ENCODE measurements around the gene C1orf216. TPM values are rescaled to one million over a fixed set of nuclear protein-coding genes. Genes with fewer than 3 reads are reported as not detected.

Gene C1orf216
- total and polyA plus RNA-seq, 2 of the 4 experiments (the other 2 are of a cell fraction): 13.4 to 16.7 TPM

DNA sequence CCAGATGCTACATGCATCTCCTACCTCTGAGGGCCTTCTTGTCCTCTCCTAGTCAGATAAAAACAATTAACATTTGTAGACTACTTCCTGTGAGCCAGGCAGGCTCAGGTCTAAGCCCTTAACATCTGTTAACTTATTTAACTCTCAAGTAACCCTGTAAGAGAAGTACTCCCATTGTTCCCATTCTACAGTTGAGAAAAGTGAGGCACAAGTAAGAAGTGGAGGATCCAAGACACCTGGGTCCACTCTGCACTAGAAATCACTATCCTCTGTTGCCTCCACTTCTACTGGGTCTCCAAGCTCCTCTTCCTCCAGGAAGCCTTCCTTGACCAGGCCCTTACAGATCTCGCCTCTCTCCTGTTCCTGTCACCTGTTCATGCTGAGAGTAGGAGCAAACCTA is 9.7 kb downstream of the C1orf216 start:
- TF ChIP-seq RCOR1 (IDR thresholded peaks at IDR 0.05; ENCODE audit: insufficient replicate concordance, low read length) (no peak), SMC3 (IDR thresholded peaks at IDR 0.05; ENCODE audit: low read depth, low read length) (no peak), BHLHE40 (IDR thresholded peaks at IDR 0.05; ENCODE audit: low read depth, low read length) (no peak), RFX5 (IDR thresholded peaks at IDR 0.05; ENCODE audit: low read depth, low read length) (no peak), POLR2A (IDR thresholded peaks at IDR 0.05; ENCODE audit: low read depth, low read length) (no peak), RAD21 (IDR thresholded peaks at IDR 0.05; ENCODE audit: low read length) (no peak), CHD1 (IDR thresholded peaks at IDR 0.05; ENCODE audit: low read depth, low read length) (no peak), NFE2L2 (IDR thresholded peaks at IDR 0.05; ENCODE audit: low read depth, low read length) (no peak), MAZ (IDR thresholded peaks at IDR 0.05; ENCODE audit: borderline replicate concordance, low read depth, low read length) (no peak), FOS (IDR thresholded peaks at IDR 0.05; ENCODE audit: low read depth, low read length) (no peak), MXI1 (IDR thresholded peaks at IDR 0.05; ENCODE audit: borderline replicate concordance, low read depth, low read length) (no peak), CEBPB (IDR thresholded peaks at IDR 0.05; ENCODE audit: low read depth, low read length) (no peak), MAFK (IDR thresholded peaks at IDR 0.05; ENCODE audit: low read depth, low read length) (no peak)
- TF ChIP-seq, protein P1, sequence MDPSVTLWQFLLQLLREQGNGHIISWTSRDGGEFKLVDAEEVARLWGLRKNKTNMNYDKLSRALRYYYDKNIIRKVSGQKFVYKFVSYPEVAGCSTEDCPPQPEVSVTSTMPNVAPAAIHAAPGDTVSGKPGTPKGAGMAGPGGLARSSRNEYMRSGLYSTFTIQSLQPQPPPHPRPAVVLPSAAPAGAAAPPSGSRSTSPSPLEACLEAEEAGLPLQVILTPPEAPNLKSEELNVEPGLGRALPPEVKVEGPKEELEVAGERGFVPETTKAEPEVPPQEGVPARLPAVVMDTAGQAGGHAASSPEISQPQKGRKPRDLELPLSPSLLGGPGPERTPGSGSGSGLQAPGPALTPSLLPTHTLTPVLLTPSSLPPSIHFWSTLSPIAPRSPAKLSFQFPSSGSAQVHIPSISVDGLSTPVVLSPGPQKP (IDR thresholded peaks at IDR 0.05; ENCODE audit: borderline replicate concordance, low read depth, low read length): no peak
- TF ChIP-seq, protein P2, sequence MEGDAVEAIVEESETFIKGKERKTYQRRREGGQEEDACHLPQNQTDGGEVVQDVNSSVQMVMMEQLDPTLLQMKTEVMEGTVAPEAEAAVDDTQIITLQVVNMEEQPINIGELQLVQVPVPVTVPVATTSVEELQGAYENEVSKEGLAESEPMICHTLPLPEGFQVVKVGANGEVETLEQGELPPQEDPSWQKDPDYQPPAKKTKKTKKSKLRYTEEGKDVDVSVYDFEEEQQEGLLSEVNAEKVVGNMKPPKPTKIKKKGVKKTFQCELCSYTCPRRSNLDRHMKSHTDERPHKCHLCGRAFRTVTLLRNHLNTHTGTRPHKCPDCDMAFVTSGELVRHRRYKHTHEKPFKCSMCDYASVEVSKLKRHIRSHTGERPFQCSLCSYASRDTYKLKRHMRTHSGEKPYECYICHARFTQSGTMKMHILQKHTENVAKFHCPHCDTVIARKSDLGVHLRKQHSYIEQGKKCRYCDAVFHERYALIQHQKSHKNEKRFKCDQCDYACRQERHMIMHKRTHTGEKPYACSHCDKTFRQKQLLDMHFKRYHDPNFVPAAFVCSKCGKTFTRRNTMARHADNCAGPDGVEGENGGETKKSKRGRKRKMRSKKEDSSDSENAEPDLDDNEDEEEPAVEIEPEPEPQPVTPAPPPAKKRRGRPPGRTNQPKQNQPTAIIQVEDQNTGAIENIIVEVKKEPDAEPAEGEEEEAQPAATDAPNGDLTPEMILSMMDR (conservative IDR thresholded peaks at IDR 0.05; ENCODE audit: low read depth, low read length): no peak
- TF ChIP-seq, protein P3, sequence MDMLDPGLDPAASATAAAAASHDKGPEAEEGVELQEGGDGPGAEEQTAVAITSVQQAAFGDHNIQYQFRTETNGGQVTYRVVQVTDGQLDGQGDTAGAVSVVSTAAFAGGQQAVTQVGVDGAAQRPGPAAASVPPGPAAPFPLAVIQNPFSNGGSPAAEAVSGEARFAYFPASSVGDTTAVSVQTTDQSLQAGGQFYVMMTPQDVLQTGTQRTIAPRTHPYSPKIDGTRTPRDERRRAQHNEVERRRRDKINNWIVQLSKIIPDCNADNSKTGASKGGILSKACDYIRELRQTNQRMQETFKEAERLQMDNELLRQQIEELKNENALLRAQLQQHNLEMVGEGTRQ (IDR thresholded peaks at IDR 0.05; ENCODE audit: low read depth, low read length): no peak
- no peak overlapping the region for H2BK5ac ChIP-seq (ENCODE audit: low read depth, low read length, poor library complexity, severe bottlenecking)
- H3K9me1 ChIP-seq (ENCODE audit: insufficient read depth, low read length): 0 out of 2 replicates have a peak, but pooled peaks cover 7% of the 10 kb centered on the region
- H2AK9ac ChIP-seq (replicated peaks; ENCODE audit: low read depth, low read length, poor library complexity): peak overlapping the region; percentile 44
- in situ Hi-C loops (cut with MboI; ENCODE audit: low sequenced_read_pairs): no loop called here
- no peak overlapping the region for H3K18ac ChIP-seq (ENCODE audit: low read depth, low read length)
- no peak overlapping the region for H2BK20ac ChIP-seq (ENCODE audit: low read depth, low read length)
- H2AFZ ChIP-seq (replicated peaks; ENCODE audit: low read length, poor library complexity): peak overlapping the region; percentile 87
- H4K5ac ChIP-seq (ENCODE audit: low read depth, low read length): no peak overlapping the region
- no peak overlapping the region for H3K56ac ChIP-seq (ENCODE audit: extremely low read depth, insufficient read depth, low read length)
- H4K91ac ChIP-seq (ENCODE audit: insufficient read depth, low read depth, low read length): no peak overlapping the region
- H3K23ac ChIP-seq (ENCODE audit: low read depth, low read length): peak overlapping the region; percentile 43
- intact Hi-C loops (cut with micrococcal nuclease): loop anchor here (5.0 kb wide), 1 partner anchor 52 kb away; no protein-coding TSS in a partner anchor
- H3K4ac ChIP-seq (ENCODE audit: low read depth, low read length): no peak overlapping the region
- H2AK5ac ChIP-seq (ENCODE audit: low read depth, low read length): no peak overlapping the region
- no peak overlapping the region for H3K4me3 ChIP-seq (ENCODE audit: insufficient read depth, low read depth, low read length)
- H2BK120ac ChIP-seq (ENCODE audit: low read depth, low read length): no peak overlapping the region
- no peak overlapping the region for H2BK15ac ChIP-seq (ENCODE audit: low read depth, low read length)
- no peak overlapping the region for H3K27ac ChIP-seq (ENCODE audit: insufficient read depth, low read length)
- ChIA-PET POLR2A (ENCODE audit: unreplicated experiment) (no interaction called here), CTCF (interaction anchor here (1.5 kb wide), 1 partner anchor 9 kb away, joined by 3 read pairs; no protein-coding TSS in a partner anchor)
- WGBS, 2 experiments (ENCODE audit: extremely low coverage in 2 of 2, insufficient read length in 1 of 2): no CpG with 5 or more reads among the region's 1 CpG
- H3K14ac ChIP-seq (replicated peaks; ENCODE audit: low read depth, low read length): no peak overlapping the region
- no peak overlapping the region for H3K9ac ChIP-seq (ENCODE audit: low read depth, low read length)
- dilution Hi-C loops (cut with HindIII; ENCODE audit: low sequenced_read_pairs, unreplicated experiment): no loop called here
- BruUV-seq (replicated peaks): no TSS peak
- peaks cover under 1% of the 10 kb centered on the region; the same call in 1 of the 2 replicates for H3K36me3 ChIP-seq (ENCODE audit: control insufficient read depth, insufficient read depth, low read length)
- H4K8ac ChIP-seq (ENCODE audit: low read depth in 2 of 2, low read length in 2 of 2): no peak overlapping the region
- H3K79me1 ChIP-seq (ENCODE audit: low read depth in 1 of 2, low read length in 2 of 2): peaks cover 0 to 14% of the 10 kb centered on the region in 2 experiments; a peak in 3 of 4 replicates
- H3K9me3 ChIP-seq (ENCODE audit: control insufficient read depth, insufficient read depth, low read length): no peaks in the 10 kb centered on the region
- DNase-seq (no peak), ATAC-seq (ENCODE audit: low read depth) (no peak)
- peaks cover 26% of the 10 kb centered on the region for H3K27me3 ChIP-seq (ENCODE audit: control insufficient read depth, insufficient read depth, low read length)
- no peak overlapping the region for H3K4me2 ChIP-seq (ENCODE audit: low read depth, low read length)
- peaks cover under 1% of the 10 kb centered on the region; the same call in 1 of the 2 replicates for H4K20me1 ChIP-seq (ENCODE audit: insufficient read depth, low read length)
- no peaks in the 10 kb centered on the region for H3K4me1 ChIP-seq (ENCODE audit: control insufficient read depth, insufficient read depth, low read length)
